ENCODE results near the gene LHPP.
"Not testable (repeated sequence)": the region's sequence is repeated elsewhere in the genome, so short reads cannot be mapped to it uniquely, and the experiment has no call there.

Gene LHPP

DNA sequence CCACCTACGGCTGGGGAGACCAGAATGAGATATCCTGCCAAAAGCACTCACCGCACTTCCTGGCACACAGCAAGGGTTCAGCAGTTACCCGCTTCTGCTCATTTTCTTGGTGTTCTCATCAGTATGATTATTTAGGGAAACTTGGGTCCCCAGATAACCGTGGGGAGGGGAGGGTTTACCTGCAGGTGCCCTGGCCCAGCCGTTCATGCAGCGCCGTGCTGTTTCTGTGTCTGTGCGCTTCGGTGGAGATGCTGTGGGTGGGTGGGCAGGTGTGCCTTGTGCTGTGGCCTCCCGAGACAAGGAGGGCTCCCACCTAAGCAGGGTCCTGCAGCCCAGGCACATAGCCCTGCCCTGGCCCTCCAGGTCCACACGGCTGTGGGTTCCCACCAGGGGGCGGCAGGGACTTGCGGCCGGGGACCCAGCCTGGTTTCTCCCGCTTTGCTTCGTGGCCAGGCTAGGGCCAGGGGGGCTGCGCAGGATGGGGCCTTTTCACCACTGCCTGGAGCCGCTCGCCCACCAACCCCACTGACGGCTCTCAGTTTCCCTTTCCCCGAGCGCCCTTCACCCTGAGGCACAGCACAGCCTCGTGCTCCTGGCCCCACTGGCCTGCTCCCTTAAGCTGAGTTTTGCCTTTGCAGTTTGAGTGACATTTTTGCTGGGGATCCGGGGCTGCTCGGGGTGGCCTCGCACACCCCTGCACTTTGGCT, 78.5 kb downstream of the LHPP start:
- FAIRE-seq, result no peak

DNA sequence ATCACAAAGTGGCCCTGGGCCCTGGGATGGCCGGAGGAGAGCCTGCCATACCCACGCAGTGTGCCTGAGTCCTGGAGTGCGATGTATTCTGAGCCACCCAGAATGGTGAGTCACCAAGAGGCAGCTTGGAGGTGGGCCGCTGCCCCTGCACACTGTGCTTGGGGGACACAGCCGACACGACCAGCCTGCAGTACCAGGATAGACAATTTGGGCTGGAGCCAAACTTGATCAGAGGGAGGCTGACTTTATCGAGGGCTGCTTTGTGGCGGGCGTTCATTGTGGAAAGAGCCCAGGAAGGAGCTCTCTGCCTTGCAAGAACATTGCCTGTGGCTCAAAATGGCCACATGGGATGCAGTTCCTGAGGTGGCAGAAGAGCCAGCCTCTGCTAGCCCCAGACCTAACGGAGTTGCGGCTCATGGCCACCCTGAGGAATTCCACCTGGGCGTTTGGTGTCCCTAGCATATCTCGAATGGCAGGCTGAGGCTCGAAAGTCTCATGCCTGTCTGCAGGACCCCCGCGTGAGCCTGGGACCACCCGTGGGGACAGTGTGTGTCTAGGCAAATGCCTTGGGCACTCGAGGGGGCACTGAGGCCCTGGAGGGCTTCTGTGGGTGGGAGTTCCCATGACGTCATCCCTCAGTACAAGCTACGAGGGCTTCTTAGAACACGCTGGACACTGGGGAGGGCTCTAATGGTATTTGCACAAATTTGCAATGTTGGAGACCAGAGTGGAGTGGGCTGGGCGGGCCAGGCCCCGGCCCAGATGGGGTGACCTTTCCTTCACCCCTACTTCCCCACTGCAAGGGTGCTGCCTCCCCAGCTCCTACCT, 79.7 kb downstream of the LHPP start:
- FAIRE-seq, result no peak

- no peak for FAIRE-seq
Measured at GRCh38 chr10:124542336-124542735, 80.7 kb downstream of the LHPP start.

DNA sequence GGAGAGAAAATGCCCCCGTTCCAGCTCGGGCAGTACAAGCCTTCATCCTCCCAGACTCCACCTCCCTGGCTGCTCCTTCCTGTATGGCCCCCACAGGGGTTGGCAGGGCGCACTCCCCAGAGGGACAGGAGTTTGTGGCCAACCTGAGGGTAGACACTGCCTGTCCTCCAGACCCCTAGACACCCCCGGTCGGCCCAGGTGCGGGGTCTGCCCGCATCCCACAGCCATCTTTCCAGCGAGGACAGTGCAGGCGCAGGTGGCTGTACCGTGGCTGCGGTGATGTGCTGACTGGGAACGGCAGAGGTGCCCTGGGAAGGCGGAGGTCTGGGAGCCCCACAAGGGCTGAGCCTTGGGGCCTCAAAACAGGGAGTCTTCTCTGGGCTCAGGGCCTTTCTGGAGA, 81.5 kb downstream of the LHPP start:
- no peak for FAIRE-seq

- no peak for FAIRE-seq
Measured at GRCh38 chr10:124543971-124544370, 82.3 kb downstream of the LHPP start.

DNA sequence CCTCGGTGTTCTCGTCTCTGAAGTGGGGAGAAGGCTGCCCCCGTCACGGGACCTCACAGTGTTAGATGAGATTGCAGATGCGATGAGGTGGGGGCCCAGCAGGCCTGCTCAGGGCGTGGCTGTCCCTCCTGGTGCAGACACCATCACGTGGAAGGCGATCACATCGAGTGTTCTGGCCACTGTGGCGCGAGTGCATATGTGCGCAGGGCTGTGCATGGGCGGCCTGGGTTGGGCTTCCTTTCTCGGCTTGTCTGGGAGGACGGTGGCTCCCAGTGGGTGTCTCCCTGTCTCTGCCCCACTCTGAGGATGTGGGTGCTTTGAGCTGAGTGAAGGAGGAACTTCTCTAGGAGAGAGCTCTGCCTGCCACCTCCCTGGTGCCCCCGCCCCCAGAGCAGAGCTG, 83.1 kb downstream of the LHPP start:
- no peak for FAIRE-seq

DNA sequence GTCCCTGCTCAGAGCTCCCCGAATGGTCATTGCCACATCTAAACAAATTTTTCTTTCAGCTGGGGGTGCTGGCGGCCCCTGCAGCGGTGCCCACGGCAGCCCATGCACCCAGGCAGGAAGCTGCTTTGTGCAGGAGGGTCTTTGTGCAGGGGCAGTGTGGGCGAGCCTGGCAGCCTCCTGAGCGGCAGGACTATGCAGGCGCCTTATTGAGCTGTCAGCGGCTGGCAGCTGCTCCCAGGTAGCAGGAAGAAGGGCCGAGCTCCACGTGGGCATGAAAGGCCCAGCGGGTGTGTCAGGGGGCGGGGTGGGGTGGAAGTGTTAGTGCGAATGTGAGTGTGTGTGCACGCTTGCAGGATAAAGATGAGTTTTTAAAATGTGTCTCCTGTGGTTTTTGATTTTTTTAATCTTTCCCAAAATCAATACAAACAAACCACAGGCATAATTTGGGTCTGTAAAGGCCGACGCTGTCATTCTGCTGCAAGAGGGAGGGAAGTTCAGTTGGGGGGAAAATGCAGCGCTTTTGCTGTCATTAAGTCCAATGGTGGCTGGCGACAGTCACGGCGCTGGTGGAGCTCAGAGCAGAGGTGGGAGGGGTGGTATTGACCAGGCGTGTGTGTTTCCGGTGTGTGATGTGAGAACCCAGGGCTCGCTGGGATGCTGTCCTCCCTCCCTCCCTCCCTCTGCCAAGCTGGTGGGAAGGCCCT, 83.9 kb downstream of the LHPP start:
- FAIRE-seq, result no peak

GRCh38 chr10:124546055-124546369, 84.4 kb downstream of the LHPP start:
- FAIRE-seq, result no peak

DNA sequence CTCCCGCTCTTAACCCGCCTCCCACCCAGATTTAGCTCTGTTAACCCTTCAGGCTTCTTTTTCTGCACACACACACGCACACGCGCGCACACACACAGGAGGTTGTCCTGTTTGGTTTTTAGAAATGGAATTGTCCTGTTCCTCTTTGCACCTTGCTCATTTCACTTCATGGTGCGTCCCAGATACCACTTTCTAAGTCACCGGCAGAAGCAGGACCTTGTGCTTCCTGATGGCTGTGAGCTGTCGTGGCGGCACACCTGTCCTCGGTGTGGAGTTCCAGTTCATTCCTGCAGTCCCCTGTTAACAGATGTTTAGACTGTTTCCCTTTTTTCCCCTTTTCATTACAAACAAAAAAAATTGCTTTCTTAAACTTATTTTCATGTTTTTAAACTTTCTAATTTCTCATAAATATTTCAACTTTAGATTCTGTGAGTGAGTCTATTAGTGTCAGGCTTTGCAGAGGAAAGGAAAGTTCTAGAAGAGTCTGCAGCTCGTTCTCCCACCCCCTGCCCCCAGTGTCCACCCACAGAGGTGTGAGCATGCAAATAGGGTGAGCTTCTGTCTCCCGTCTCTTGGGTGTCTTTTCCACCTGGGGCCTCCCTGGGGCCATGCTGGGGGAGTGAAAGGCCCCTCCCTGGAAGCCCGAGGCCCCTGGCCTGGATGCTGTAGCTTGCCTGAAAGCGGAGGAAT, 85.5 kb downstream of the LHPP start:
- no peak for FAIRE-seq

GRCh38 chr10:124547647-124548168, 86.1 kb downstream of the LHPP start:
- no peak for FAIRE-seq

GRCh38 chr10:124549171-124549570, 87.5 kb downstream of the LHPP start:
- FAIRE-seq, result not testable (repeated sequence)

GRCh38 chr10:124550293-124551034, 88.8 kb downstream of the LHPP start:
- no peak for FAIRE-seq

- no peak for FAIRE-seq
Measured at GRCh38 chr10:124551097-124551496, 89.5 kb downstream of the LHPP start.

DNA sequence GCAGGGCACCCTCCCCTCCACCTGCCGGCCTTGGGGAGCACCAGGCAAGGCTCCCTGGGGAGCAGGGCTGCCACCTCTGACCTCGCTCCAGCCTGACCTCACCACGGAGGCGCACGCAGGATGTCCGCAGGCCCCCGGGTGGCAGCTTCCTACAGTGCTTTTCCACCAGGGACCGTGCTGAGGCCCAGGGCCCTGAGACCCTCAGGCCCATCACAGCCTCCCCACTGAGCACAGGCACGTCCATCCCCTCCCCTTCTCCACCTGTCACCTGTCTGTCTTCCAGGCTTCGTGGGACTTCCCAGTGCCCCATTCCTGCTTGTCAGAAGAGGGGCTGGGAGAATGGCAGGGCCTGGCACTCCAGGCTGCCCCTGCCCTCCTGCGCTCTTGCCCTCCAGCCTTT, 90.1 kb downstream of the LHPP start:
- no peak for FAIRE-seq

GRCh38 chr10:124552691-124553276, 91.2 kb downstream of the LHPP start:
- FAIRE-seq, result no peak

GRCh38 chr10:124554085-124554858, 92.6 kb downstream of the LHPP start:
- FAIRE-seq, result no peak

DNA sequence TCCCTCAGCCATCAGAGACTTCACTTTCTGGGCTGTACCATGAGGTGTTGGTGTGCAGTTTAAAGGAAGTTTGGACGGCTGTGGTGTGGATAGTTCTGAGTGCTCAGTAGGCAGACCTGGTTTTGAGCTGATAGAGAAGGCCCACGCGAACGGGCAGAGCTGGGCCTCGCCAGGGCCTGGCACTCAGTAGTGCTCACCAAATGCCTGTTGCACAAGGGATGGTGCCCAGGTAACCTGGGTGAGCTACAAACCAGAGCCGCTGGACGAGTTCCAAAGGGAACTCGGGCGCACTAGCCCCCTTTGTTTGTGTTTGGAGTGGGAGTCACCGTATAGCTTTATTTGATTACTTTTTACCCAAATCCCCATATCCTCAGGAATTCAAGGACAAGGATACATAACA, 95.5 kb downstream of the LHPP start:
- FAIRE-seq, result no peak

DNA sequence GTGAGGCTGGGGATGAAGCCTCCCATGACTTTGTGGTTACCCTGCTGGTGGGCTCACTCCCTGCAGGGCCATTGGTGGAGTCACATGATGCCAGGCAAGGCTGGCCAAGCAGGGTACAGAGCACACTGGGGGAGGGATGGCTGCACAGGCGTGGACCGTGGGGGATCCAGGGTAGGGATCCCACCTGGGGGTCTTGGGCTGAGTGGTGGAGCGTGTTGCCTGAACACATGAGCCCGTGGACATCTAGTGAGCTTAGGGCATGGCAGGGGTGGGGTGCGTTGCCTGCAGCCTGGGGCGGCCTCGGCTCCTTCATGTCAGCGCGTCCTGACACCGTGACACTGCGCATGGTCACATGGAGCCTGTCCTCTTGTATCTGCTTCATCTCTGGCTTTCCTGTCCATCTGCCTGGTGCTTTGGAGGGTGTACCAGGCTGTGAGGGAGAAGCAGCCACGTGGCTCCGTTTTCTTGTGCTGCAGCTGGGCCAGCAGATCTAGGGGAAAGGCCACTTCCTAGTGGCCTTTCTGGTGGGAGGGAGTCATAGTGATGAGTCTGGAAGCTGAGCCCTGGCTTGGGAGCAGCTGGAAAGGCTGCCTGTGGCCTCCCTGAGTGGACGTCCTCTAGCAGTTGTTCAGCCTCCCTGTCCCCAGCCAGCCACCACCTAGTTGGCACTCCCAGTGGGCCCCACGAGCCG, 96.2 kb downstream of the LHPP start:
- no peak for FAIRE-seq

- FAIRE-seq, result no peak
Measured at GRCh38 chr10:124558339-124559321, 97.0 kb downstream of the LHPP start.
